Stomach (tissue), 4 donors: ENCODE measurements around the gene GPX5.

Experiments
- EP300 ChIP-seq: sonication (generic); formaldehyde crosslinking; IDR thresholded peaks from one replicate; pipeline ENCODE4 v1.6.1; 2017; ENCODE audit warnings: antibody characterized with exemption
- POLR2A ChIP-seq, 4 donors: fragments of 450-650 bp; IDR thresholded peaks; one replicate each; pipeline ENCODE4 v1.6.1; 2016; ENCODE audit warnings: antibody characterized with exemption in 4 of 4, control low read depth in 2 of 4, mild to moderate bottlenecking in 1 of 4, moderate library complexity in 1 of 4
- POLR2AphosphoS5 ChIP-seq, 3 donors: sonication (generic); formaldehyde crosslinking; IDR thresholded peaks; one replicate each; pipeline ENCODE4 v1.6.1; 2016; ENCODE audit warnings: antibody characterized with exemption in 3 of 3
- TF ChIP-seq, protein P1 (sequence below), 7 experiments: fragments of 450-650 bp in 4 of 7; fragments of 200-600 bp in 3 of 7; sonication (generic) in 3 of 7; IDR thresholded peaks; one replicate each; pipeline ENCODE4 v1.5.1; 2016 to 2019; ENCODE audit warnings: antibody characterized with exemption in 7 of 7, control low read depth in 2 of 7, mild to moderate bottlenecking in 1 of 7

GRCh38 chr6:28486988-28487742, 38.5 kb upstream of the GPX5 start:
- TF ChIP-seq EP300 (no peak), POLR2AphosphoS5 (IDR thresholded peaks at IDR 0.05) (no peak), POLR2A (IDR thresholded peaks at IDR 0.05) (no peak)
- TF ChIP-seq, protein P1, sequence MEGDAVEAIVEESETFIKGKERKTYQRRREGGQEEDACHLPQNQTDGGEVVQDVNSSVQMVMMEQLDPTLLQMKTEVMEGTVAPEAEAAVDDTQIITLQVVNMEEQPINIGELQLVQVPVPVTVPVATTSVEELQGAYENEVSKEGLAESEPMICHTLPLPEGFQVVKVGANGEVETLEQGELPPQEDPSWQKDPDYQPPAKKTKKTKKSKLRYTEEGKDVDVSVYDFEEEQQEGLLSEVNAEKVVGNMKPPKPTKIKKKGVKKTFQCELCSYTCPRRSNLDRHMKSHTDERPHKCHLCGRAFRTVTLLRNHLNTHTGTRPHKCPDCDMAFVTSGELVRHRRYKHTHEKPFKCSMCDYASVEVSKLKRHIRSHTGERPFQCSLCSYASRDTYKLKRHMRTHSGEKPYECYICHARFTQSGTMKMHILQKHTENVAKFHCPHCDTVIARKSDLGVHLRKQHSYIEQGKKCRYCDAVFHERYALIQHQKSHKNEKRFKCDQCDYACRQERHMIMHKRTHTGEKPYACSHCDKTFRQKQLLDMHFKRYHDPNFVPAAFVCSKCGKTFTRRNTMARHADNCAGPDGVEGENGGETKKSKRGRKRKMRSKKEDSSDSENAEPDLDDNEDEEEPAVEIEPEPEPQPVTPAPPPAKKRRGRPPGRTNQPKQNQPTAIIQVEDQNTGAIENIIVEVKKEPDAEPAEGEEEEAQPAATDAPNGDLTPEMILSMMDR (IDR thresholded peaks at IDR 0.05) = no peak
